Measurements from ENCODE around the gene RASGRF2. TPM values are rescaled to one million over a fixed set of nuclear protein-coding genes. Genes with fewer than 3 reads are reported as not detected.

RASGRF2 gene
- total RNA-seq, 4 donors from 2014 or later: 1.8 to 4.1 (median 2.5) TPM

DNA sequence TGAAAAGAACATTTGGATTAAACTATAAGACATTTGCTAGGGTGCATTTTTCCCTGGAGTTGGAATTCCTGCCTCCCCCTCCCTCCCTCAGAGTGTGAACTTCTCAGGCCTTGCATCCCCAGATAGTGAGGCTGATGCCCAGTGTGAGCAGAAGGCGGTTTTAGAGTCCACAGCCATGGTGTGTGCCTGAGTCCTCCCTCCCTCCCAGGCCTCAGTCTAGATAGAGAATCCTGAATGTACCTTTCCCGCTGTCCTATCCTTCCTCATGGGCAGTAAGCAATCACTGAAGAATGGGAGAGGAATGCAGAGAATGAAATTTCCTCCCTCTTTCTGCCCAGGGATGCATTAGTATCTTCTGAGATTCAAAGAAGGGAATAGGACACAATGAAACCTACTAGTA, 108.5 kb downstream of the RASGRF2 start:
- H3K27me3 ChIP-seq: no peaks in the 10 kb centered on the region
- no peak for TF ChIP-seq POLR2AphosphoS5 (IDR thresholded peaks at IDR 0.05)
- TF ChIP-seq, protein P1, sequence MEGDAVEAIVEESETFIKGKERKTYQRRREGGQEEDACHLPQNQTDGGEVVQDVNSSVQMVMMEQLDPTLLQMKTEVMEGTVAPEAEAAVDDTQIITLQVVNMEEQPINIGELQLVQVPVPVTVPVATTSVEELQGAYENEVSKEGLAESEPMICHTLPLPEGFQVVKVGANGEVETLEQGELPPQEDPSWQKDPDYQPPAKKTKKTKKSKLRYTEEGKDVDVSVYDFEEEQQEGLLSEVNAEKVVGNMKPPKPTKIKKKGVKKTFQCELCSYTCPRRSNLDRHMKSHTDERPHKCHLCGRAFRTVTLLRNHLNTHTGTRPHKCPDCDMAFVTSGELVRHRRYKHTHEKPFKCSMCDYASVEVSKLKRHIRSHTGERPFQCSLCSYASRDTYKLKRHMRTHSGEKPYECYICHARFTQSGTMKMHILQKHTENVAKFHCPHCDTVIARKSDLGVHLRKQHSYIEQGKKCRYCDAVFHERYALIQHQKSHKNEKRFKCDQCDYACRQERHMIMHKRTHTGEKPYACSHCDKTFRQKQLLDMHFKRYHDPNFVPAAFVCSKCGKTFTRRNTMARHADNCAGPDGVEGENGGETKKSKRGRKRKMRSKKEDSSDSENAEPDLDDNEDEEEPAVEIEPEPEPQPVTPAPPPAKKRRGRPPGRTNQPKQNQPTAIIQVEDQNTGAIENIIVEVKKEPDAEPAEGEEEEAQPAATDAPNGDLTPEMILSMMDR (IDR thresholded peaks at IDR 0.05): no peak
- no peak for TF ChIP-seq EP300 (IDR thresholded peaks at IDR 0.05)
- WGBS: 87% methylated on average over 2 of the region's 2 CpGs
- no peak for DNase-seq (ENCODE audit: low spot score in 2 of 2)
- no peaks in the 10 kb centered on the region for H3K4me1 ChIP-seq
- no peaks in the 10 kb centered on the region for H3K36me3 ChIP-seq
- H3K9me3 ChIP-seq: no peaks in the 10 kb centered on the region
- no peak overlapping the region for H3K4me3 ChIP-seq
- H3K27ac ChIP-seq: no peak overlapping the region

DNA sequence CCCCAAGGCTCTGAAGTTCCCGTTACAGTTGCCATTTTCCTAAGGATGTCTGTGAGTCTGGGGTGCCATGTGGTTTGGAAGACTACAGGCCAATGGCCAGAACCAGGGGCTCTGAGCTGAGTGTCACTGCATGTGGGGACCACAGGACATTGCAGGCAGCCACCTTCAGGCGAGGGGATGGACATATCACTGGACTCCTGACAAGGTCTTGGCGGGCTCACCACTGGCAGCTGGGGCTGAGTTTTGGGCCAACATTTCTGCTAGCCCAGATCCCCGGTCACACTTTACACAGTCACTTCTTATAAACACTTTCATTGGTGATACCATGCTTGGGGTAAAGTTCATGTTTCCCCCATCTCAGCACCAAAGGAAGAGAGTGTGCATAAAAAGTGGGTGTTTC, 109.8 kb downstream of the RASGRF2 start:
- WGBS: 93% methylated on average over 3 of the region's 4 CpGs

DNA sequence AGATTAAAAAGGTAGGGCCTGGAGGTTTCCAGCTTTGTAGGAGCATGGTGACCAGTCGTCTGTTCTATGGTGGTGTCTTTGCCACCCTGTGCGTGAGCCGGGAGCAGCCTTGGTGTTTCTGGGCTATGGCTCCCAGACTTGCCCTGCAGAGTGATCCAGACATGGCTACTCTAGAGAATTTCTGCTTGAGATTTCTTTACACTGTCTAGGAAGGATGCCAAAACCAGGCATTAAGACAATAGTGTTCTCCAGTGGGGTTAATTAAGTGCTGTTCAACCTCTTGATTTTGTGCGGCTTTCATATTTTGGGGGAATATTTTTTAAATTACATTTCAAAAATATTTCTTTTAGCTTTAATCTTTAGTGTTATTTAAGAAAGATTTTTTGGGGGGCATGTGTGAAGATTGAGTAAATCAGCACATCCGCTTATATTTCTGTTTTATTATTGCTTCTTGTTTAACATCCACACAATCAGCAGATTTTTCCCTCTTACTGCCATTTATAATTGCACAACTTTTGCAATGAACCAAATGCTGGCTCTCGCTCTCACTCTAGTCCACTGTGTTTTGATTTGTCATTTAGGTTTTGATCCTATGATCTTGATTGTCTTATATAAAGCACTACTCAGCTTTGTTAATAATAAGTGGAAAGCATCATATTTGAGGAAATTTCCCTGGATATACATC, 110.5 kb downstream of the RASGRF2 start:
- TF ChIP-seq POLR2AphosphoS5 (IDR thresholded peaks at IDR 0.05) (no peak), POLR2A (IDR thresholded peaks at IDR 0.05) (no peak), EP300 (IDR thresholded peaks at IDR 0.05) (no peak)
- 88% methylated on average over 6 of the region's 6 CpGs for WGBS
- Histone ChIP-seq H3K27ac (no peak overlapping the region), H3K4me1 (no peaks in the 10 kb centered on the region), H3K27me3 (no peaks in the 10 kb centered on the region), H3K36me3 (no peaks in the 10 kb centered on the region), H3K4me3 (no peak overlapping the region), H3K9me3 (no peaks in the 10 kb centered on the region)
- DNase-seq (ENCODE audit: low spot score in 2 of 2): no peak

More for the DNA sequence above, 109.8 kb downstream of the RASGRF2 start:
- Histone ChIP-seq H3K36me3 (no peaks in the 10 kb centered on the region), H3K9me3 (no peaks in the 10 kb centered on the region), H3K27ac (no peak overlapping the region), H3K27me3 (no peaks in the 10 kb centered on the region), H3K4me3 (no peak overlapping the region), H3K4me1 (no peaks in the 10 kb centered on the region)
- DNase-seq (ENCODE audit: low spot score in 2 of 2): no peak
- no peak for TF ChIP-seq EP300 (IDR thresholded peaks at IDR 0.05)
- TF ChIP-seq, protein P1 (IDR thresholded peaks at IDR 0.05): no peak
- TF ChIP-seq POLR2A (IDR thresholded peaks at IDR 0.05): no peak
- no peak for TF ChIP-seq POLR2AphosphoS5 (IDR thresholded peaks at IDR 0.05)

DNA sequence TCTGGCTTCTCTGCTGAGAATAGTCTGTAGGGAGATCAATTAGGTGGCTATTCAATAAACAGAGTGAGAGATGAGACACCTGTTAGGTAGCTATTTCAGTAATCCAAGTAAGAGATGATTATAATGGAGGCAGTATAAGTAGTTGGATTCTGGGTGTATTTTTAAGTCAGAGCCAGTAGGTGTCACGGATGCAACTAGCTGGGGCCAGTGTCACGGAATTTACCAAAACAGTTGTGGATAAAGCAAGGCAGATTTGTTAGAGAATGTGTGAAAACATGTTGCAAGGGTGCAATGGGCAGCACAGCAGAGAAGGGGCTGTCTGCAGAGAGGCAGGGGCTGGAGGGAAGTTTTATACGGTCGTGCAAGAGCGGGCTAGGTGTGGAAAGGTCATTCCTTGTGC, 114.9 kb downstream of the RASGRF2 start:
- Histone ChIP-seq H3K4me1 (no peaks in the 10 kb centered on the region), H3K27me3 (no peaks in the 10 kb centered on the region), H3K27ac (no peak overlapping the region), H3K4me3 (no peak overlapping the region), H3K36me3 (no peaks in the 10 kb centered on the region), H3K9me3 (no peaks in the 10 kb centered on the region)
- no peak for TF ChIP-seq POLR2AphosphoS5 (IDR thresholded peaks at IDR 0.05)
- no peak for TF ChIP-seq POLR2A (IDR thresholded peaks at IDR 0.05)
- TF ChIP-seq, protein P1 (IDR thresholded peaks at IDR 0.05): no peak
- WGBS: 95% methylated on average over 5 of the region's 5 CpGs
- DNase-seq (ENCODE audit: low spot score in 2 of 2): no peak

DNA sequence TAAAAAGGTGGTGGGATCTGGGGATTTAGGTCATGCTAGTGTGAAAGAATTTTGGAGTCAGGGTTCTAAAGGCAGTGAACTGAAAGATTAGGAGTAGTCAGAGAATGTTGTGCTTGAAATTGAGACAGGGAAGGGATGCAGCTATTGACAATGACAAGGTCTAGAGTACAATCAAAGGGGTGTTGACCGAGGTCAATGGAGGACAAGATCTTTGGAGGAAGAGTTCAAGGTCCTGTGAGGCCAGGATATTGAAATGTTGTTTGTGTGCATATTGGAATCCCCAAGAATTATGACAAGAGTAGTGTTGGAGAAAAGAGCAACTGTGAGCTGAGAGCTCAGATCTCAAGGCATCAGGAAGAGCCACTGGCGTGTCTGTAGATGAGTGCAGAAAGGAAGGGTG, 116.9 kb downstream of the RASGRF2 start:
- H3K4me3 ChIP-seq: no peak overlapping the region
- no peaks in the 10 kb centered on the region for H3K4me1 ChIP-seq
- no peaks in the 10 kb centered on the region for H3K27me3 ChIP-seq
- DNase-seq (ENCODE audit: low spot score in 2 of 2): no peak
- H3K27ac ChIP-seq: no peak overlapping the region
- no peaks in the 10 kb centered on the region for H3K9me3 ChIP-seq
- TF ChIP-seq POLR2A (IDR thresholded peaks at IDR 0.05) (no peak), POLR2AphosphoS5 (IDR thresholded peaks at IDR 0.05) (no peak), EP300 (IDR thresholded peaks at IDR 0.05) (no peak)
- TF ChIP-seq, protein P1 (IDR thresholded peaks at IDR 0.05): no peak
- WGBS: 85% methylated on average over 2 of the region's 2 CpGs
- H3K36me3 ChIP-seq: no peaks in the 10 kb centered on the region

DNA sequence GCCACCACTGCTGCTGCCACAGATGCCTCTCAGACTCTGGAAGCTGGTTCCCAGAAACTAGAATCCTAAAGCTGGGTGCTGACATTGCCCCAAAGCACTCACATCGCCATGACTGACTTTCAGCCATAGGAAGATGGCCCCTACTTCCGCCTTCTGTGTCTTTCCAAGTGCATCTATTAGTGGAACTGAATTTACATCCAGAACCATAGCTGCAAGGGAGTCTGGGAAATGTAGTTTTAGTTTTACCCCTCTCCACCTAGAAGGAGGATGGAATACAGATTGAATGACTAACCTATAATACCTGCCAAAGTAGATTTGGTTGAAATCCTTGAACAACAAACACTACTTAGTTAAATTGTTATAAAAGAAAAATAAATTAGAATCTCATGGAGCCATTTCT, 118.8 kb downstream of the RASGRF2 start:
- Histone ChIP-seq H3K36me3 (no peaks in the 10 kb centered on the region), H3K4me3 (no peak overlapping the region), H3K4me1 (no peaks in the 10 kb centered on the region), H3K27ac (no peak overlapping the region), H3K27me3 (no peaks in the 10 kb centered on the region), H3K9me3 (no peaks in the 10 kb centered on the region)
- DNase-seq (ENCODE audit: low spot score in 2 of 2): no peak
- TF ChIP-seq, protein P1 (IDR thresholded peaks at IDR 0.05): no peak
- no peak for TF ChIP-seq EP300 (IDR thresholded peaks at IDR 0.05)
- TF ChIP-seq POLR2AphosphoS5 (IDR thresholded peaks at IDR 0.05): no peak
- no peak for TF ChIP-seq POLR2A (IDR thresholded peaks at IDR 0.05)
- WGBS: 97% methylated on average over 2 of the region's 2 CpGs

Data from suprapubic skin (tissue), 4 donors.